ENCODE results near the gene UGT2B7.

DNA sequence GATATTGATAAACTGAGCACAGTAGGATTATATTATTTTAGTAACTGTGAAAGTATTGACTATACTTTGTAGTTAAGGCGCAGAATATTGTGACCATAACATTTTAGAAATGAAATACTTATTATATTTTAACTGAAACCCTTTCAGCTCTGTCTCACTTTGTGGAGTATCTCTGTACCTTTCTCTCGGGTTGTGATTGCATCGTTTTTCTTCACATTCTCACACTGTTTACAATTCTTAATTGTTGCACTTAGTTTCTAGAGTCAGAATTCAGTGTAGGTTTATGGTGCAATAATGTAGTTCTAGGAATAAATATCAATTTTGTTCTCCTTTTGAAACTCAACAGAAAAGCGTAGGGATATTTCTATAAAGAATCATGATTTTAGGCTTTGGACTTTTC lies 57.7 kb downstream of the UGT2B7 start:
- TF ChIP-seq, protein P1, sequence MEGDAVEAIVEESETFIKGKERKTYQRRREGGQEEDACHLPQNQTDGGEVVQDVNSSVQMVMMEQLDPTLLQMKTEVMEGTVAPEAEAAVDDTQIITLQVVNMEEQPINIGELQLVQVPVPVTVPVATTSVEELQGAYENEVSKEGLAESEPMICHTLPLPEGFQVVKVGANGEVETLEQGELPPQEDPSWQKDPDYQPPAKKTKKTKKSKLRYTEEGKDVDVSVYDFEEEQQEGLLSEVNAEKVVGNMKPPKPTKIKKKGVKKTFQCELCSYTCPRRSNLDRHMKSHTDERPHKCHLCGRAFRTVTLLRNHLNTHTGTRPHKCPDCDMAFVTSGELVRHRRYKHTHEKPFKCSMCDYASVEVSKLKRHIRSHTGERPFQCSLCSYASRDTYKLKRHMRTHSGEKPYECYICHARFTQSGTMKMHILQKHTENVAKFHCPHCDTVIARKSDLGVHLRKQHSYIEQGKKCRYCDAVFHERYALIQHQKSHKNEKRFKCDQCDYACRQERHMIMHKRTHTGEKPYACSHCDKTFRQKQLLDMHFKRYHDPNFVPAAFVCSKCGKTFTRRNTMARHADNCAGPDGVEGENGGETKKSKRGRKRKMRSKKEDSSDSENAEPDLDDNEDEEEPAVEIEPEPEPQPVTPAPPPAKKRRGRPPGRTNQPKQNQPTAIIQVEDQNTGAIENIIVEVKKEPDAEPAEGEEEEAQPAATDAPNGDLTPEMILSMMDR (IDR thresholded peaks at IDR 0.05), result no peak
- no peak for TF ChIP-seq POLR2A (IDR thresholded peaks at IDR 0.05)

All from uterus (tissue), 2 donors.